NCI-H2227 (cell line): ENCODE measurements around the gene SLC7A7.
A peak's percentile ranks its signal among the peaks of the same experiment; 100 is the strongest.
"Not testable (repeated sequence)": the region's sequence is repeated elsewhere in the genome, so short reads cannot be mapped to it uniquely, and the experiment has no call there.

ENCODE experiments used
- DNase-seq: peaks from one replicate; lab custom pipeline; 2025; ENCODE audit not compliant: unreplicated experiment; lab: John Stamatoyannopoulos, UW

Gene SLC7A7

DNA sequence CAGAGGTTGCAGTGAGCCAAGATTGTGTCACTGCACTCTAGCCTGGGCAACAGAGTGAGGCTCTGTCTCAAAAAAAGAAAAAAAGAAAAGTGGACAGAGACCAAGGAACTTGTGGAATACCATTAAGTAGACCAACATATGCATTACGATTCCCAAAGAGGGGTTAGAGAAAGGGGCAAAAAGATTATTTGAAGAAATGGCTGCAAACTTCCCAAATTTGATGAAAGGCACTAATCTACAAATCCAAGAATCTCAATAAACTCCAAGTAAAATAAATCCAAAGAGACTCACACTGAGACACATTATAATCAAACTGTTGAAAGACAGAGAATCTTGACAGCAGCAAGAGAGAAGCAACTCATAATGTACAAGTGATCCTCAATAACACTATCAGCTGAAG lies 53.5 kb downstream of the SLC7A7 start:
- no peak for DNase-seq

GRCh38 chr14:22757972-22758650 lies 57.1 kb downstream of the SLC7A7 start:
- not testable (repeated sequence) for DNase-seq

DNA sequence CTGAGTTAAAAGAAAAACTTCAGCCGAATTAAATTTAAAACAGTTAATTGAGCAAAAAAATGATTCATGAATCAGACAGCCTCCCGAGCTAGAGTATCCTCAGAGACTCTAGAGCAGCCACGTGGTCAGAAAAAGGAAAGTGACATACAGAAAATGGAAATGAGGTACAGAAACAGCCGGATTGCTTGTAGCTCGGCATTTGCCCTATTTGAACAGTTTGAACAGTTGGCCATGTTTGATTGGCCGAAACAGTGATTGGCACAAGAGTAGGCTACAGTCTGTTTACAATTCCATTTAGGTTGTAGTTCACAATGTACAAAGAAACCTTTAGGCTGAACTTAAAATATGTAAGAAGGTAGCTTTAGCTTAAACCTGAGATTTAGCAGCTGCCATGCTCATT lies 61.6 kb downstream of the SLC7A7 start:
- DNase-seq, result no peak

- DNase-seq, result no peak
Measured at GRCh38 chr14:22752422-22752821, 62.8 kb downstream of the SLC7A7 start.

GRCh38 chr14:22748631-22749068 lies 66.6 kb downstream of the SLC7A7 start:
- no peak for DNase-seq

GRCh38 chr14:22748206-22748605 lies 67.0 kb downstream of the SLC7A7 start:
- DNase-seq, result peak; percentile 25

DNA sequence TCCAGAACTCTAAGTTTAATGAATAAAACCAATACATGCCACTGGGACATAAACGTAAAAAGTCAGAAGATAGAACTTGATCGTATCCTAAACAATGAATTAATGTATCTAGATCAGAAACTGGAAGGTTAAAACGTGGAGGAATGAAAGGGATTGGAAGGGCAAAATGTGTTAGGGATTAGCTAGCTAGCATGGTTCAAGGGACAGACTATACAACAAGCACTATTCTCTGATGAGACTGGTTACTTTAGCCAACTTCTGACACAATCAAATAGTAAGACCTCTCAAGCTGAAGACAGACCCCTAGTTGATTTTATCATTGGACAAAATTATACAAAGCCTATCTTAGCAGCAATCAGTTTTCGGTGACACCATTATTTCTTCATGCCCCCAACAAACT lies 67.5 kb downstream of the SLC7A7 start:
- no peak for DNase-seq

DNA sequence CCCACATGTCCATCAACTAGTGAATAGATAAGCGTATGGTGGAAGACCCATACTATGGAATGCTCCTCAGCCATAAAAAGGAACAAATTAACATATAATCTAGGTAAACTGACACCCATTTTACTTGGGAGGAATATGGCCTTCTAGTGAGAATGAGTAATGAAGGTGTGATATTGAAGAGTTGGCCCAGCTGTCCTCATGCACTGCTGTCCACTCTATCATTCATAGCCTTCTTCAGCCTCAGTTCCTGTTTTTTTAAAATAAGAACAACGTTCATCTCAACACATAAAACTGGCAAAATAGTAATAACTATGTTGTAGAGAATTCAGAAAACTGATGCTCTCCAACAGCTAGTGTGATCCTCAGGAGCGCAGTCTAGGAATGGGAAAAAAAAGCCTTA lies 75.2 kb downstream of the SLC7A7 start:
- no peak for DNase-seq

- no peak for DNase-seq
Measured at GRCh38 chr14:22739423-22739822, 75.8 kb downstream of the SLC7A7 start.

- no peak for DNase-seq
Measured at GRCh38 chr14:22737052-22737451, 78.2 kb downstream of the SLC7A7 start.

DNA sequence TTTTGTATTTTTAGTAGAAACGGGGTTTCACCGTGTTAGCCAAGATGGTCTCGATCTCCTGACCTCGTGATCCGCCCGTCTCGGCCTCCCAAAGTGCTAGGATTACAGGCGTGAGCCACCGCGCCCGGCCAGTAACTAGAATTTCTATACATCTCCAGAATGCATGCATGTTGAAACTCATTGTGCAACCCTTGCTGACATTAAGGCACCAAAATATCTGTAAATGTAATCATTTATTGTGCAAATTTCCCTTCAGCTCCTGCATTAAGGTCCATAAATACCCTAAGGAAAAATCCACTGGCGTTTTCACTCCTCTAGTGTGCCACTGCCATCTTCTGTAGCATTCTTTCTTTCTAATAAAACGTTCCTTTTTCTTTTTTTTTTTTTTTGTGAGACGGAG lies 78.9 kb downstream of the SLC7A7 start:
- DNase-seq, result not testable (repeated sequence)

DNA sequence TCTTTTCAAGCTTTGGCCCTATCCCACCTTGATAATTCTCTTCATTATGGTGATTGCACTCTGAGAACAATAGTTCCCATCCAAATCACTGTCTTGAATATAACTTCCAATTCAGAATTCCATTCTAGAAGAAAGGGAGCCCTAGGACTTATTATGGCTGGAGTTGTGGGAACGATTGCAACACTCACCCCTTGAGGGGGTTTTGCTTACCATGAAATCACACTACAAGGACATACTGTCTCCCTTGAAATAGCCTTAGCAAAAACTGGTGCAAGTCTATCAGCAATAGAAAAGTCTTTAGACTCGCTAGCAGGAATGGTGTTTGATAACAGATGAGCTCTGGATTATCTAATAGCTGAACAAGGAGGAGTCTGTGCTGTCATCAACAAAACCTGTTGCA lies 80.1 kb downstream of the SLC7A7 start:
- no peak for DNase-seq

- no peak for DNase-seq
Measured at GRCh38 chr14:22733829-22734228, 81.4 kb downstream of the SLC7A7 start.

- DNase-seq, result not testable (repeated sequence)
Measured at GRCh38 chr14:22732062-22732461, 83.2 kb downstream of the SLC7A7 start.

GRCh38 chr14:22726012-22726411 lies 89.2 kb downstream of the SLC7A7 start:
- no peak for DNase-seq

- not testable (repeated sequence) for DNase-seq
Measured at GRCh38 chr14:22725374-22725773, 89.9 kb downstream of the SLC7A7 start.

DNA sequence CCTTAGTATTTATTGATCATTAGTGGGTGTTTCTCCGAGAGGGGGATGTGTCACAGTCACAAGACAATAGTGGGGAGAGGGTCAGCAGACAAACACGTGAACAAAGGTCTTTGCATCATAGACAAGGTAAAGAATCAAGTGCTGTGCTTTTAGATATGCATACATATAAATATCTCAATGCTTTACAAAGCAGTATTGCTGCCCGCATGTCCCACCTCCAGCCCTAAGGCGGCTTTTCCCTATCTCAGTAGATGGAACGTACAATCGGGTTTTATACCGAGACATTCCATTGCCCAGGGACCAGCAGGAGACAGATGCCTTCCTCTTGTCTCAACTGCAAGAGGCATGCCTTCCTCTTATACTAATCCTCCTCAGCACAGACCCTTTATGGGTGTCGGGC lies 90.4 kb downstream of the SLC7A7 start:
- not testable (repeated sequence) for DNase-seq

- no peak for DNase-seq
Measured at GRCh38 chr14:22723815-22724214, 91.4 kb downstream of the SLC7A7 start.
